OCI-LY1 (cell line): Measurements from ENCODE around the gene UROS.

Source experiments
- H2AFZ ChIP-seq: fragments of 200-600 bp; sonication (generic), shearing (Covaris generic); 2 replicates; pipeline ENCODE4 v1.6.0; 2014; ENCODE audit warnings: antibody characterized with exemption, mild to moderate bottlenecking, low read length
- H3F3A ChIP-seq: fragments of 200-600 bp; sonication (generic), shearing (Covaris generic); 2 replicates; pipeline ENCODE4 v1.6.0; 2014; ENCODE audit warnings: mild to moderate bottlenecking, antibody characterized with exemption, low read length, moderate library complexity; ENCODE audit not compliant: insufficient read depth
- H3K27ac ChIP-seq: fragments of 200-600 bp; sonication (generic); 2 replicates; pipeline ENCODE4 v1.5.1; 2014; ENCODE audit warnings: low read length, mixed run types, mild to moderate bottlenecking, low read depth; ENCODE audit not compliant: poor library complexity, severe bottlenecking
- H3K27me3 ChIP-seq: fragments of 200-600 bp; sonication (generic); 2 replicates; pipeline ENCODE4 v1.6.0; 2014; ENCODE audit warnings: antibody characterized with exemption, mild to moderate bottlenecking, low read length, moderate library complexity; ENCODE audit not compliant: insufficient read depth
- H3K36me3 ChIP-seq: fragments of 200-600 bp; sonication (generic); 2 replicates; pipeline ENCODE4 v1.6.1; 2014; ENCODE audit warnings: mild to moderate bottlenecking, antibody characterized with exemption, low read length, moderate library complexity, mixed read lengths; ENCODE audit not compliant: insufficient read depth
- H3K4me1 ChIP-seq: fragments of 200-600 bp; sonication (generic); 2 replicates; pipeline ENCODE4 v1.5.1; 2014; ENCODE audit warnings: mild to moderate bottlenecking, low read length, moderate library complexity; ENCODE audit not compliant: insufficient read depth, severe bottlenecking
- H3K4me2 ChIP-seq: fragments of 200-600 bp; sonication (generic), shearing (Covaris generic); 2 replicates; pipeline ENCODE4 v1.6.1; 2014; ENCODE audit warnings: low read length
- H3K4me3 ChIP-seq: fragments of 200-600 bp; sonication (generic); 2 replicates; pipeline ENCODE4 v1.5.1; 2014; ENCODE audit warnings: low read length, low read depth, mild to moderate bottlenecking, mixed read lengths; ENCODE audit not compliant: poor library complexity, severe bottlenecking
- H3K79me2 ChIP-seq: fragments of 200-600 bp; shearing (Covaris generic); 2 replicates; pipeline ENCODE4 v1.6.1; 2016; ENCODE audit warnings: mixed run types, low read length, mixed read lengths; ENCODE audit not compliant: insufficient read depth
- H3K9ac ChIP-seq: fragments of 200-600 bp; sonication (generic), shearing (Covaris generic); 2 replicates; pipeline ENCODE4 v1.6.1; 2014; ENCODE audit warnings: mild to moderate bottlenecking, low read length, mixed read lengths
- H3K9me2 ChIP-seq: fragments of 200-600 bp; sonication (generic), shearing (Covaris generic); 2 replicates; pipeline ENCODE4 v1.6.1; 2014; ENCODE audit warnings: low read depth, mild to moderate bottlenecking, low read length, mixed read lengths
- H3K9me3 ChIP-seq: fragments of 200-600 bp; shearing (Covaris generic); 2 replicates; pipeline ENCODE4 v1.6.1; 2014; ENCODE audit warnings: low read length, mixed read lengths
- H4K20me1 ChIP-seq: fragments of 200-600 bp; sonication (generic), shearing (Covaris generic); 2 replicates; pipeline ENCODE4 v1.6.0; 2016; ENCODE audit warnings: mild to moderate bottlenecking, low read length; ENCODE audit not compliant: insufficient read depth
- EZH2 ChIP-seq: fragments of 200-600 bp; sonication (generic), shearing (Covaris generic); IDR thresholded peaks from 2 replicates; pipeline ENCODE4 v1.8.0; 2017; ENCODE audit warnings: borderline replicate concordance, mixed run types, mild to moderate bottlenecking, antibody characterized with exemption, low read length, moderate library complexity, mixed read lengths
- TF ChIP-seq, protein P1 (sequence below): fragments of 200-600 bp; sonication (generic), shearing (Covaris generic); IDR thresholded peaks from 2 replicates; pipeline ENCODE4 v1.5.1; 2017; ENCODE audit warnings: mild to moderate bottlenecking, antibody characterized with exemption, low read length, moderate library complexity, mixed read lengths

Gene UROS

GRCh38 chr10:125799451-125800182 is 23.4 kb downstream of the UROS start:
- Histone ChIP-seq H3K27me3 (no peaks in the 10 kb centered on the region), H3K9me2 (no peaks in the 10 kb centered on the region), H3F3A (no peaks in the 10 kb centered on the region), H2AFZ (no peak overlapping the region), H3K9me3 (no peaks in the 10 kb centered on the region), H3K27ac (no peak overlapping the region), H3K4me3 (no peak overlapping the region), H3K4me1 (no peaks in the 10 kb centered on the region), H4K20me1 (no peaks in the 10 kb centered on the region), H3K36me3 (peaks cover 33% of the 10 kb centered on the region), H3K4me2 (no peak overlapping the region), H3K9ac (no peak overlapping the region), H3K79me2 (no peaks in the 10 kb centered on the region)
- TF ChIP-seq, protein P1, sequence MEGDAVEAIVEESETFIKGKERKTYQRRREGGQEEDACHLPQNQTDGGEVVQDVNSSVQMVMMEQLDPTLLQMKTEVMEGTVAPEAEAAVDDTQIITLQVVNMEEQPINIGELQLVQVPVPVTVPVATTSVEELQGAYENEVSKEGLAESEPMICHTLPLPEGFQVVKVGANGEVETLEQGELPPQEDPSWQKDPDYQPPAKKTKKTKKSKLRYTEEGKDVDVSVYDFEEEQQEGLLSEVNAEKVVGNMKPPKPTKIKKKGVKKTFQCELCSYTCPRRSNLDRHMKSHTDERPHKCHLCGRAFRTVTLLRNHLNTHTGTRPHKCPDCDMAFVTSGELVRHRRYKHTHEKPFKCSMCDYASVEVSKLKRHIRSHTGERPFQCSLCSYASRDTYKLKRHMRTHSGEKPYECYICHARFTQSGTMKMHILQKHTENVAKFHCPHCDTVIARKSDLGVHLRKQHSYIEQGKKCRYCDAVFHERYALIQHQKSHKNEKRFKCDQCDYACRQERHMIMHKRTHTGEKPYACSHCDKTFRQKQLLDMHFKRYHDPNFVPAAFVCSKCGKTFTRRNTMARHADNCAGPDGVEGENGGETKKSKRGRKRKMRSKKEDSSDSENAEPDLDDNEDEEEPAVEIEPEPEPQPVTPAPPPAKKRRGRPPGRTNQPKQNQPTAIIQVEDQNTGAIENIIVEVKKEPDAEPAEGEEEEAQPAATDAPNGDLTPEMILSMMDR: no peak
- TF ChIP-seq EZH2: no peak

GRCh38 chr10:125797994-125798662 is 24.9 kb downstream of the UROS start:
- Histone ChIP-seq H3K4me3 (no peak overlapping the region), H3K36me3 (peaks cover 33% of the 10 kb centered on the region), H3K4me1 (no peaks in the 10 kb centered on the region), H2AFZ (no peak overlapping the region), H3K9me3 (no peaks in the 10 kb centered on the region), H3K27ac (no peak overlapping the region), H3K79me2 (no peaks in the 10 kb centered on the region), H3K9me2 (no peaks in the 10 kb centered on the region), H3F3A (no peaks in the 10 kb centered on the region), H3K27me3 (no peaks in the 10 kb centered on the region), H3K9ac (no peak overlapping the region), H3K4me2 (no peak overlapping the region), H4K20me1 (no peaks in the 10 kb centered on the region)
- TF ChIP-seq, protein P1: no peak
- no peak for TF ChIP-seq EZH2

GRCh38 chr10:125797424-125797823 is 25.6 kb downstream of the UROS start:
- Histone ChIP-seq H3K79me2 (no peaks in the 10 kb centered on the region), H3K9me2 (no peaks in the 10 kb centered on the region), H3K27me3 (no peaks in the 10 kb centered on the region), H2AFZ (no peak overlapping the region), H3K27ac (no peak overlapping the region), H3K9ac (no peak overlapping the region), H3F3A (no peaks in the 10 kb centered on the region), H4K20me1 (no peaks in the 10 kb centered on the region), H3K9me3 (no peaks in the 10 kb centered on the region), H3K4me3 (no peak overlapping the region), H3K4me2 (no peak overlapping the region), H3K4me1 (no peaks in the 10 kb centered on the region), H3K36me3 (peaks cover 33% of the 10 kb centered on the region)
- TF ChIP-seq, protein P1: no peak
- TF ChIP-seq EZH2: no peak
